Measurements from ENCODE around the gene ENO3. TPM values are rescaled to one million over a fixed set of nuclear protein-coding genes. Genes with fewer than 3 reads are reported as not detected.

ENO3 gene
- total RNA-seq, 2 experiments from 2014 or later, result 14.6 to 79.4 TPM

GRCh38 chr17:4972752-4973151 lies 21.8 kb downstream of the ENO3 start:
- intact Hi-C loops (cut with micrococcal nuclease; ENCODE audit: unreplicated experiment), result no loop called here

GRCh38 chr17:4973256-4974114 lies 22.6 kb downstream of the ENO3 start:
- H3K79me2 ChIP-seq (ENCODE audit: insufficient read depth, low read depth, low read length), result peaks cover 3% of the 10 kb centered on the region; the same call in 1 of the 2 replicates
- no peak for TF ChIP-seq EZH2phosphoT487 (IDR thresholded peaks at IDR 0.05; ENCODE audit: borderline replicate concordance, low read depth, low read length)
- TF ChIP-seq CTCF (conservative IDR thresholded peaks at IDR 0.05; ENCODE audit: low read length), result no peak
- no peaks in the 10 kb centered on the region for H3K9me2 ChIP-seq (ENCODE audit: insufficient read depth, low read length)
- no peaks in the 10 kb centered on the region for H3K9me3 ChIP-seq (ENCODE audit: low read length)
- DNase-seq (ENCODE audit: low spot score), result no peak
- peaks cover 44% of the 10 kb centered on the region for H3K36me3 ChIP-seq (ENCODE audit: insufficient read depth, low read length)
- no peaks in the 10 kb centered on the region for H4K20me1 ChIP-seq (ENCODE audit: insufficient read depth, low read length)
- no peak overlapping the region for H3K4me2 ChIP-seq (ENCODE audit: low read length)
- no peak overlapping the region for H3K4me3 ChIP-seq (ENCODE audit: low read depth, low read length, poor library complexity, severe bottlenecking)
- CTCF ChIA-PET (ENCODE audit: unreplicated experiment), result no interaction called here
- peaks cover 10% of the 10 kb centered on the region for H3K4me1 ChIP-seq (ENCODE audit: insufficient read depth, low read length, poor library complexity, severe bottlenecking)
- H2AFZ ChIP-seq (ENCODE audit: low read length), result no peak overlapping the region
- BruUV-seq (replicated peaks), result no TSS peak
- no peak overlapping the region for H3K27ac ChIP-seq (ENCODE audit: low read depth, low read length, poor library complexity, severe bottlenecking)
- POLR2A ChIA-PET, result interaction anchor here (0.5 kb wide), 1 partner anchor 21 kb away, joined by 3 read pairs; no protein-coding TSS in a partner anchor
- intact Hi-C loops (cut with micrococcal nuclease; ENCODE audit: unreplicated experiment), result no loop called here

More at GRCh38 chr17:4972752-4973151, 21.8 kb downstream of the ENO3 start:
- H3K27ac ChIP-seq (ENCODE audit: low read depth, low read length, poor library complexity, severe bottlenecking), result no peak overlapping the region
- peaks cover 14% of the 10 kb centered on the region for H3K4me1 ChIP-seq (ENCODE audit: insufficient read depth, low read length, poor library complexity, severe bottlenecking)
- TSS peak; percentile 57 for BruUV-seq (replicated peaks)
- no peaks in the 10 kb centered on the region for H3K9me3 ChIP-seq (ENCODE audit: low read length)
- TF ChIP-seq CTCF (conservative IDR thresholded peaks at IDR 0.05; ENCODE audit: low read length) (no peak), EZH2phosphoT487 (IDR thresholded peaks at IDR 0.05; ENCODE audit: borderline replicate concordance, low read depth, low read length) (no peak)
- no peak overlapping the region for H3K4me3 ChIP-seq (ENCODE audit: low read depth, low read length, poor library complexity, severe bottlenecking)
- ChIA-PET POLR2A (no interaction called here), CTCF (ENCODE audit: unreplicated experiment) (no interaction called here)
- no peaks in the 10 kb centered on the region for H3K9me2 ChIP-seq (ENCODE audit: insufficient read depth, low read length)
- peaks cover 8% of the 10 kb centered on the region; the same call in 1 of the 2 replicates for H3K79me2 ChIP-seq (ENCODE audit: insufficient read depth, low read depth, low read length)
- H2AFZ ChIP-seq (ENCODE audit: low read length), result no peak overlapping the region
- H3K36me3 ChIP-seq (ENCODE audit: insufficient read depth, low read length), result peaks cover 37% of the 10 kb centered on the region
- no peak for DNase-seq (ENCODE audit: low spot score)
- no peak overlapping the region for H3K4me2 ChIP-seq (ENCODE audit: low read length)
- no peaks in the 10 kb centered on the region for H4K20me1 ChIP-seq (ENCODE audit: insufficient read depth, low read length)

- Histone ChIP-seq H3K4me1 (ENCODE audit: insufficient read depth, low read length, poor library complexity, severe bottlenecking) (peaks cover 9% of the 10 kb centered on the region), H3K36me3 (ENCODE audit: insufficient read depth, low read length) (peaks cover 50% of the 10 kb centered on the region), H3K27ac (ENCODE audit: low read depth, low read length, poor library complexity, severe bottlenecking) (no peak overlapping the region), H3K9me2 (ENCODE audit: insufficient read depth, low read length) (no peaks in the 10 kb centered on the region), H3K4me3 (ENCODE audit: low read depth, low read length, poor library complexity, severe bottlenecking) (no peak overlapping the region), H4K20me1 (ENCODE audit: insufficient read depth, low read length) (no peaks in the 10 kb centered on the region), H3K9me3 (ENCODE audit: low read length) (no peaks in the 10 kb centered on the region), H3K4me2 (ENCODE audit: low read length) (no peak overlapping the region), H3K79me2 (ENCODE audit: insufficient read depth, low read depth, low read length) (no peaks in the 10 kb centered on the region), H2AFZ (ENCODE audit: low read length) (no peak overlapping the region)
- TF ChIP-seq EZH2phosphoT487 (IDR thresholded peaks at IDR 0.05; ENCODE audit: borderline replicate concordance, low read depth, low read length), result no peak
- no peak for TF ChIP-seq CTCF (conservative IDR thresholded peaks at IDR 0.05; ENCODE audit: low read length)
- POLR2A ChIA-PET, result interaction anchor here (0.5 kb wide), 1 partner anchor 21 kb away, joined by 3 read pairs; no protein-coding TSS in a partner anchor
- intact Hi-C loops (cut with micrococcal nuclease; ENCODE audit: unreplicated experiment), result no loop called here
- CTCF ChIA-PET (ENCODE audit: unreplicated experiment), result no interaction called here
- DNase-seq (ENCODE audit: low spot score), result no peak
- BruUV-seq (replicated peaks), result no TSS peak
These were observed 23.3 kb downstream of the ENO3 start for GRCh38 chr17:4974115-4974670.

All from OCI-LY7 (cell line).